Neuron (in vitro differentiated cells): Measurements from ENCODE around the gene RPS6KB2.

Experiments
- H2AFZ ChIP-seq: one replicate; pipeline ENCODE4 v1.6.1; 2013; ENCODE audit warnings: low read depth, mild to moderate bottlenecking, inconsistent platforms, low read length, moderate library complexity
- H3K27me3 ChIP-seq: one replicate; pipeline ENCODE4 v1.6.1; 2013; ENCODE audit warnings: low read length; ENCODE audit not compliant: insufficient read depth
- H3K36me3 ChIP-seq: one replicate; pipeline ENCODE4 v1.6.1; 2013; ENCODE audit warnings: low read length; ENCODE audit not compliant: insufficient read depth
- H3K4me1 ChIP-seq: one replicate; pipeline ENCODE4 v1.6.1; 2013; ENCODE audit warnings: low read length; ENCODE audit not compliant: insufficient read depth
- H3K4me3 ChIP-seq: 2 replicates; pipeline ENCODE4 v1.5.1; 2013; ENCODE audit warnings: mild to moderate bottlenecking, low read length, moderate library complexity
- H3K9me3 ChIP-seq: one replicate; pipeline ENCODE4 v1.6.1; 2013; ENCODE audit warnings: low read length

Gene RPS6KB2

DNA sequence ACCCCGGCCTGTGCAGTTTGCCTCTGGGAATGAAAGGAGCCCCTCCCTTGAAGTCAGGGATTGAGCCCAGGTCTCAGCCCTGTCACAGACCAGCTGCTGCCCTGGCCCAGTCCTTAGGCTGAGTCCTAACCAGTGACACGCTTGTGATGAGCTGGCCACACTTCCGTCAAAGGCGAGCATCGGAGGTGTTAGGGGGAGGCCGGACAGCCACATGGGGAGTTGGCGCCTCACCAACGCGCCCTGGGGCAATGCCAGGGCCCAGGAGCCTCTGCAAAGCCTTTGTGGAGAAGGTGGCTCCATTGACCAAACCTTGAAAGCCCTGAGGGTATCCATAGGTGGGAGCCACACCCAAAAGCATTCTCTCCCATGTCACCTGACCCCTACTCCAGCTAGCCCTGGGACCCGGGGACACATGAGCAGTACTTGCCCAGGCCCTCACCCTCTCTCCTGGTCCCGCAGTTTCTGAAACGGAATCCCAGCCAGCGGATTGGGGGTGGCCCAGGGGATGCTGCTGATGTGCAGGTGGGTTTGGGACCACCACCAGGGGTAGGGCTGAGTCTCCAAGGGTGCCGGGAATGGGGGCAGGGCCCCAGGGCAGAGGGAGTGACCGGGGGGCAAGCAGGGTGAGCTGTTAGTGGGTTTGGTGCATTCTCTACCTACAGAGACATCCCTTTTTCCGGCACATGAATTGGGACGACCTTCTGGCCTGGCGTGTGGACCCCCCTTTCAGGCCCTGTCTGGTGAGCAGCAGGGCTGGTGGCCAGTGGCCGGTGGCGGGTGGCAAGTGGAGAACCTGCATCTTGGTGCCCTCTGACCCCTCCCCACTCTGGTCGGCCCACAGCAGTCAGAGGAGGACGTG, 5.5 kb downstream of the RPS6KB2 start:
- no peak overlapping the region for H2AFZ ChIP-seq
- no peak overlapping the region for H3K4me3 ChIP-seq
- peaks cover 48% of the 10 kb centered on the region for H3K36me3 ChIP-seq
- no peaks in the 10 kb centered on the region for H3K27me3 ChIP-seq
- H3K4me1 ChIP-seq, result peaks cover 7% of the 10 kb centered on the region
- no peaks in the 10 kb centered on the region for H3K9me3 ChIP-seq

DNA sequence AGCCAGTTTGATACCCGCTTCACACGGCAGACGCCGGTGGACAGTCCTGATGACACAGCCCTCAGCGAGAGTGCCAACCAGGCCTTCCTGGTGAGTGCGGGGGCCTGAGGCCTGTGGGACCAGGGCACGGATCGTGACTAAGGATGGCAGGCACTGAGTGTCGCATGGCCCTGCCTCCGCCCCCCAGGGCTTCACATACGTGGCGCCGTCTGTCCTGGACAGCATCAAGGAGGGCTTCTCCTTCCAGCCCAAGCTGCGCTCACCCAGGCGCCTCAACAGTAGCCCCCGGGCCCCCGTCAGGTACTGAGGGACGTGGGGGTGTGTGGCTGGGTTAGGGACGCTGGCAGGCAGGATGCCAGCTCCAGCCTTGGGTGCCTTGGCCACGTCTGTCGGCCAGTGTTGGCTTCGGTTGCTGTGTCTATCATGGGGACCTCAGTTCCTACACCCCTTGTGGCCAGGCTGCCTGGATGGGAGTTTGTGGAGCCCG, 6.1 kb downstream of the RPS6KB2 start:
- no peak overlapping the region for H3K4me3 ChIP-seq
- H3K9me3 ChIP-seq, result no peaks in the 10 kb centered on the region

DNA sequence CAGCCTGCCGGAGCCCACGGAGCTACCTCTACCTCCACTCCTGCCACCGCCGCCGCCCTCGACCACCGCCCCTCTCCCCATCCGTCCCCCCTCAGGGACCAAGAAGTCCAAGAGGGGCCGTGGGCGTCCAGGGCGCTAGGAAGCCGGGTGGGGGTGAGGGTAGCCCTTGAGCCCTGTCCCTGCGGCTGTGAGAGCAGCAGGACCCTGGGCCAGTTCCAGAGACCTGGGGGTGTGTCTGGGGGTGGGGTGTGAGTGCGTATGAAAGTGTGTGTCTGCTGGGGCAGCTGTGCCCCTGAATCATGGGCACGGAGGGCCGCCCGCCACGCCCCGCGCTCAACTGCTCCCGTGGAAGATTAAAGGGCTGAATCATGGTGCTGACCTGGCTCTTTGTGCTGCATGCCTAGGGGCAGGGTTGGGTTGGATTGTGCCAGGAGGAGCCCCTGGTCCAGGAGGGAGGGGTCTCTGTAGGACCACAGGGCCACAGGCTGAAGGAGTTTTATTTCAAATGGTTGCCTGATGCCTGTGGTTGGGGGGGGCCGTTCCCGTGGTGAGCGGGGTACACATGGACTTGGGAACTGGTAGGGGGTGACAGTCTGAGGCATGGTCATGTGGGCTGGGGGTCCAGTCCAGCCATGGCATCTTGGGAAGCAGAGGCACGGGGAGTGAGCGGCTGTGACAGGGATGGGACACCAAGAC, 6.9 kb downstream of the RPS6KB2 start:
- Histone ChIP-seq H3K4me1 (no peaks in the 10 kb centered on the region), H3K27me3 (no peaks in the 10 kb centered on the region), H3K4me3 (no peak overlapping the region), H3K36me3 (peaks cover 54% of the 10 kb centered on the region), H3K9me3 (no peaks in the 10 kb centered on the region), H2AFZ (no peak overlapping the region)

More for the DNA sequence above, 6.1 kb downstream of the RPS6KB2 start:
- H2AFZ ChIP-seq, result no peak overlapping the region
- peaks cover 52% of the 10 kb centered on the region for H3K36me3 ChIP-seq
- H3K4me1 ChIP-seq, result peaks cover 2% of the 10 kb centered on the region
- H3K27me3 ChIP-seq, result no peaks in the 10 kb centered on the region

DNA sequence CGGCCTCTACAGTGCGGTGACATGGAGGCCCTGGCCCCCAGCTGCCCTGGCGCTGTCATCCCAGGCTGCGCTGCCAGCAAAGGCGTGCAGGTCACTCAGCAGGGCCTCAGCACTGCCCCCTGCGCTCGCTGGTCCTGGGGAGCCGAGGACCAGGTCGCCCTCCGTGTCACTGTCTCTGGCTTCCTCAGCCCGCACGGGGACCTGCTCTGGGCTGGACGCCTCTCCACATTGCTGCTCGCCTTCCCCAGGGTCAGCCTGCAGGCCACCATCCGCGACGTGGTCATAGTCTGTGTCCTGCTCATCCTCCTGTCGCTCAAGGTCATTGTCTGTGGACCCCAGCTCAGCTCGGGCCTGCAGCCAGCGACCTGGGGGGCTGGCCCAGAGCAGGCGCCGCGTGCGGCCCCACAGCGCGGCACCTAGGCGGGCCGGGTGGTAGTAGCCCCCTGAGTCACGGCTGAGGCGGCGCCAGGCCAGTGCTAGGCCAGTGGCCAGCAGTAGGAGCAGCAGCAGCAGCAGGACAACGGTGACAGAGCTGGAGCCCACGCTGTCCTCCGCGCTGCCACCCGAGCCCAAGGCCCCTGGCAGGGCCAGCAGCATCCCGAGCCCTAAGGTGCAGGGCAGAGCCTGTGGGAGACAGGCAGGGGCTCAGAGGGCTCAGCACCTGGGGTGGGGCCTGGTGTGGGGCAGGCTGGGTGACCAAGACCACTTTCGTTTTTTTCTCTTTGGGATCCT, 7.6 kb downstream of the RPS6KB2 start:
- Histone ChIP-seq H3K4me3 (no peak overlapping the region), H3K9me3 (no peaks in the 10 kb centered on the region), H2AFZ (no peak overlapping the region), H3K27me3 (no peaks in the 10 kb centered on the region), H3K36me3 (peaks cover 53% of the 10 kb centered on the region), H3K4me1 (no peaks in the 10 kb centered on the region)

DNA sequence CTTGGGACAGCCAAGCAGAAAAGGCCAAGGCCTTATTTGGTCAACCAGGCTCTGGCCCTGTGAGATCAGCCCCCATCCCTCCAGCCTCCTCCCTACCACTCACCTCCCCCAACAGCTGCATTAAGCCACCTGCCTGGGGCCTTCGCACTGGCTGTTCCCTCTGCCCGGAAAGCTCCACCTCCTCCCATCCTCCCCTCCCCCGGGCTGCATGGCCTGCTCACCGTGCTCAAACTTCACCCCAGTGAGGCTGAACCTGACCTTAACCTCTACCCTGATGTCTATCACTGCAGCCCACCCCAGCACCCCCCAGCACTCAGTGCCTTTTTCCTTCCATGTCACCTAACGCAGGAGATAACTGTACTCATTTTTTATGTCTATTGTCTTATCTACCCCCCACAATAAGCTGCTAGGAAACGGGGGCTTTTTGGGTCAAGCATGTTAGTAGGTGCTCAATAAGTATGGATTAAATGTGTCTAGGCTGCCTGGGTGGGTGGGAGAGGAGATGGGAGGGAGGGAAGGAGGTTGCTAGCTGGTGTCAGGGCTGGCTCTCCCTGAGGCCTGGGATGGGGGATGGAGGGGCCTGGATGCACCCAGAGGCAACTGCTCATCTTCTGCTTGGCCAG, 8.3 kb downstream of the RPS6KB2 start:
- Histone ChIP-seq H3K4me1 (no peaks in the 10 kb centered on the region), H3K9me3 (no peaks in the 10 kb centered on the region), H2AFZ (no peak overlapping the region), H3K36me3 (peaks cover 56% of the 10 kb centered on the region), H3K27me3 (no peaks in the 10 kb centered on the region), H3K4me3 (no peak overlapping the region)

GRCh38 chr11:67437082-67437808, 9.0 kb downstream of the RPS6KB2 start, which contains the start of gene PTPRCAP:
TSS of gene PTPRCAP (minus strand) at chr11:67437682. CDS start at chr11:67437619, 63 bp downstream.
- no peak within 1 kb of the TSS for H3K4me3 ChIP-seq
- no peaks in the 10 kb centered on the region for H3K27me3 ChIP-seq
- peaks cover 53% of the 10 kb centered on the region for H3K36me3 ChIP-seq
- H3K9me3 ChIP-seq, result no peaks in the 10 kb centered on the region
- peaks cover under 1% of the 10 kb centered on the region for H3K4me1 ChIP-seq
- H2AFZ ChIP-seq, result no peak within 1 kb of the TSS

DNA sequence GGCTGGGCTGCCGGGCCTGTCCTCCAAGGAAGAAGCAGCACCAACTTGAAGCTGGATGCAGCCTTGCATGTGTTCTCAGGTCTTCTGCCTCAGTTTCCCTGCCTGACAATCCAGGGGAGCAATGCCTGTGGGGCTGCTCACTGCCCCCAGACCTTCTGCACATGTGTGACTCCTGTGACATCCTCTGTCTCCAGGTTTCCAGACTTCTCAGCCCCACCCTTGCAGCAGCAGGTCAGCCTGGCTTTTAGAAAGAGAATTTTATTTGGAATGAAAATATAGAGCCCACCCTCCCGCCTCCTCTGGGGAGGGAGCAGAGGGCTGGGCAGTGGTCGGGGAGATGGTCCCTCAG, 9.5 kb downstream of the RPS6KB2 start:
- no peak overlapping the region for H3K4me3 ChIP-seq
- no peaks in the 10 kb centered on the region for H3K27me3 ChIP-seq
- H3K9me3 ChIP-seq, result no peaks in the 10 kb centered on the region
- peaks cover 5% of the 10 kb centered on the region for H3K4me1 ChIP-seq
- H2AFZ ChIP-seq, result no peak overlapping the region
- peaks cover 48% of the 10 kb centered on the region for H3K36me3 ChIP-seq

DNA sequence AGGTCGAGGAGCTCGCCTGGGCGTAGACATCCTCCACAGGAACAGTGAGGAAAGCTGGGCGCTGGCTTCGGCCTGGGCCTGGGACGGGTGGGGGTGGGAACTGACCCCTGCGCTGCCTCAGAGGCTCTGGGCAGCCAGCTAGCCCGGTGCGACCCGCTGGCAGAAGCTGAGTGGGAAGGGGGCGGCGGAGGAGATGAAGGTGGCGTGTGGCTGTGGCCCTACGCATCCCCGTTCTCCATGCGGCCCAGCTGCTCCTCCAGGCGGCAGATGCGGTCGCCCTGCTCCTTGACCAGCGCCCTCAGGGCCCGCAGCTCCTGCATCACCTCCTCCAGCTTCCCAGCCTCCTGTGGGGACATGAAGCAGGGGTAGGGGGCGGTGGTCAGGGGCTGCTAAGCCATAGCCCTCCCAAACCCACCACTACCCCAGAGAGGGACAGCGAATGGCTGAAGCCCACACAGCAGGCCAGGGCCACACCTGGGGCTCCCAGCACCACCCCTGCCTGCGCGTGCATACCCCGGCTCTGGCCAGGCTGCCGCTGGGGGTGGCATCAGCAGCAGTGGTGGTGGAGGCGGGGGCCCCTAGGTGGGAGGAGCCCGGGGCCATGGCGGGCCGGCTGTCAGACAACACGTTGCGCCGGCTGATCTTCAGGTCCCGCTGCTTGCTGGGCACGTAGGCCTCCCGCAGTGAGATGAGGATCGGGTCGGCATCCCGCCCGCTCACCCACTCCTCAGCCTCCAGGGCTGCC, 10.0 kb downstream of the RPS6KB2 start:
- H2AFZ ChIP-seq, result no peak overlapping the region
- peaks cover 7% of the 10 kb centered on the region for H3K4me1 ChIP-seq
- H3K9me3 ChIP-seq, result no peaks in the 10 kb centered on the region
- peaks cover 43% of the 10 kb centered on the region for H3K36me3 ChIP-seq
- no peaks in the 10 kb centered on the region for H3K27me3 ChIP-seq
- no peak overlapping the region for H3K4me3 ChIP-seq

DNA sequence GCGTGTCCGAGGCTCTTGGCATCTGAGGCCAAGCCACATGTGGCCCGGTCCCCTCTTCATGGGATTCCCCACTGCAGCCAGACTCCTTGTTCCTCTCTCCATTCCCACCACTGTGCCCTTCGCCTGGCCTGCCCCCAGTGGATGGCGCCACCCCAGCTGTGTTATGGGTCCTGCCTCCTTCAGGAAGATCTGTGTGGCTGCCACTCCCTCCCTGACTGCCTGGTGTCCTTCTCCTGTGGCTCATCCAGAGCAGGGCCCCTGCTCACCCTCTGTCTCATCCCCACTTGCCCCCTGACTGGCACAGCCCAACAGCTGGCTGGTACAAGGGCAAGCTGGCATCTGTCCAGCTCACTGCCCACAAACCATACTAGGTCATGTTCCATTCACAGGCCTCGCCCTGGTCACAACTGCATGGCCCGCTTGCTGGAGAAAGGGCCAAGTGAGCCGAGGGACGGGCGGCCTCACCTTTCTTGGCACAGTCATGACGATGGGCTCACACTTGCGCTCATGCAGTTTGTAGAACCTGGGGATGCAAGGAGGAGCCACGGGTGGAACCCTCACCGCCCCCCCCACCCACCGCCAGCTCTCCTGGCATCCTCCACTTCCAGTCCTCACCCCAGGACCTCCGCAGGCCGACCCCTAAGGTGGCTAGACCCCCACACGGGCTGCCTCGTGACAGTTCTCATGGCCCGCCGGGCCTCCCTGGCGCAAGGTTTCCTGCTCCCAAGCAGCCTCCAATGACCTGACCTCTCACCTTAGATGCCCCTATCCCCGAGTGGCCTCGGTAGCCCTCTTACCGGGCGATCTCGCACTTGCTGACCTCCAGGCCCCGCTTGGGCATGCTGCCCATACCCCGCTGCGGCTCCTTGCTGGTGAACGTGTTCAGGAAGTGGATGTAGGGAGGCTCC, 11.3 kb downstream of the RPS6KB2 start:
- Histone ChIP-seq H3K4me1 (peaks cover 7% of the 10 kb centered on the region), H3K36me3 (peaks cover 32% of the 10 kb centered on the region), H3K4me3 (no peak overlapping the region), H2AFZ (no peak overlapping the region), H3K27me3 (no peaks in the 10 kb centered on the region), H3K9me3 (no peaks in the 10 kb centered on the region)

GRCh38 chr11:67440229-67441097, 12.2 kb downstream of the RPS6KB2 start:
- Histone ChIP-seq H3K27me3 (no peaks in the 10 kb centered on the region), H3K4me3 (no peak overlapping the region), H3K9me3 (no peaks in the 10 kb centered on the region), H3K4me1 (peaks cover 7% of the 10 kb centered on the region), H2AFZ (no peak overlapping the region), H3K36me3 (peaks cover 27% of the 10 kb centered on the region)
